ENCODE measurements around the gene TMEM138. TPM values are rescaled to one million over a fixed set of nuclear protein-coding genes. Genes with fewer than 3 reads are reported as not detected.

Gene TMEM138
- total RNA-seq, 1 donor = 41.3 TPM

DNA sequence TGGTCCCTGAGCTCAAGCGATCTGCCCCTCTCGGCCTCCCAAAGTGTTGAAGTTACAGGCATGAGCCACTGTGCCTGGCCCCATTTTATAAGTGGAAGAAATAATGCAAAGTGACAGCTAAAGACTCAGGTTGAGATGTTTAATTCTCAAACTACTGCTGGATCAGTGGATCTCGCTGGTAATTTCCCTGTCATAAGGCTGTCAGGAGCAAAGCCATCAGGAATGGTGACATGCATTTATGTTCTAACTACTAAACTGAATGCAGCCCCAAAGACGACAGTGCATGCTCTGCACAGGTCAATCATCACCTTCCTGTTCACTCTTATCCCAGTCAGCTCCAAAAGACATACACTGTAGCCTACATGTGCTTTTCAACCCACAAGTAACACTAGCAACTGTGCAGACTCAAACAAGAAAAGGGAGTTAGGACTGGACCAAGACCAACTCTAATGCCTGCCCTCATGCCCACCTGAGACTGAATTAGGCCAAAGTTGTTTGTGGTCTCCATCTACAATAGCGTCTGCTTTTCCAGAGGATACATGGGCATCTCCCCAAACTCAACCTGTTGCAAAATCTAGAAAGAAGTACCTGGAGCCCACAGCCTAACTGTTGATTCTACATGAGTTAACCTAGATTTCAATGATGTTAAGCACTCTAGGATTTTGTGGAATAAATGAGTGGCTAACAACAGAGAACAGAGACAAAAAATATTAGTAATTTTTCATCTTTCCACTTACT is 45.0 kb downstream of the TMEM138 start:
- H3K27ac ChIP-seq (ENCODE audit: low read depth, low read length) = no peak overlapping the region
- H3K36me3 ChIP-seq (ENCODE audit: insufficient read depth, low read length) = peaks cover 95% of the 10 kb centered on the region

DNA sequence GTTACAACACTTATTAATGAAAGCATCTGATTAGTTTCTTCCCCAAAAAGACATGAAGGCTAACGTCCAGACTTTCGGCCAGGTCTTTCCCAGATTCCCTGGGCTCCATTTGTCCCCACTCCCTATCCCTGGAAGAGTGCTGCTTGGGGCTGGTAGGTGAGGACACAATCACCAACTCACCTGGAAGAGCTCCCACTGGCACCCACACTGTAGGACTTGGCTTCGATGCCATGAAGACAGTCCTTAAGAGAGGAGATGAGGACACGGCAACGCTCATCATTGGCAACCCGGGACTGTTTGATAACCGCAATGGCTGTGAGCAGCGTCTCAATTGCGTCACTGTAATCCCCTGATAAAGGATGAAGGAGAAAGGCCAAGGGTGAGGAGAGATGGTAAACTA is 49.4 kb downstream of the TMEM138 start:
- H3K9me3 ChIP-seq (ENCODE audit: low read depth, low read length) = no peaks in the 10 kb centered on the region
- H3K27ac ChIP-seq (ENCODE audit: low read depth, low read length) = peak overlapping the region; percentile 7
- H3K4me3 ChIP-seq (ENCODE audit: insufficient read depth, low read length) = no peak overlapping the region
- no peak for DNase-seq (ENCODE audit: insufficient read length, low spot score, missing footprints)
- H3K27me3 ChIP-seq (ENCODE audit: insufficient read depth, low read length) = no peaks in the 10 kb centered on the region
- TF ChIP-seq, protein P1, sequence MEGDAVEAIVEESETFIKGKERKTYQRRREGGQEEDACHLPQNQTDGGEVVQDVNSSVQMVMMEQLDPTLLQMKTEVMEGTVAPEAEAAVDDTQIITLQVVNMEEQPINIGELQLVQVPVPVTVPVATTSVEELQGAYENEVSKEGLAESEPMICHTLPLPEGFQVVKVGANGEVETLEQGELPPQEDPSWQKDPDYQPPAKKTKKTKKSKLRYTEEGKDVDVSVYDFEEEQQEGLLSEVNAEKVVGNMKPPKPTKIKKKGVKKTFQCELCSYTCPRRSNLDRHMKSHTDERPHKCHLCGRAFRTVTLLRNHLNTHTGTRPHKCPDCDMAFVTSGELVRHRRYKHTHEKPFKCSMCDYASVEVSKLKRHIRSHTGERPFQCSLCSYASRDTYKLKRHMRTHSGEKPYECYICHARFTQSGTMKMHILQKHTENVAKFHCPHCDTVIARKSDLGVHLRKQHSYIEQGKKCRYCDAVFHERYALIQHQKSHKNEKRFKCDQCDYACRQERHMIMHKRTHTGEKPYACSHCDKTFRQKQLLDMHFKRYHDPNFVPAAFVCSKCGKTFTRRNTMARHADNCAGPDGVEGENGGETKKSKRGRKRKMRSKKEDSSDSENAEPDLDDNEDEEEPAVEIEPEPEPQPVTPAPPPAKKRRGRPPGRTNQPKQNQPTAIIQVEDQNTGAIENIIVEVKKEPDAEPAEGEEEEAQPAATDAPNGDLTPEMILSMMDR (IDR thresholded peaks at IDR 0.05; ENCODE audit: extremely low read depth, low read depth, low read length) = no peak
- H3K4me2 ChIP-seq (ENCODE audit: insufficient read depth, low read length) = no peak overlapping the region
- peaks cover 4% of the 10 kb centered on the region for H4K20me1 ChIP-seq (ENCODE audit: insufficient read depth, low read length)
- H2AFZ ChIP-seq (ENCODE audit: low read length) = no peak overlapping the region
- peaks cover 19% of the 10 kb centered on the region for H3K79me2 ChIP-seq (ENCODE audit: insufficient read depth, low read length)
- H3K36me3 ChIP-seq (ENCODE audit: insufficient read depth, low read length) = peaks cover 92% of the 10 kb centered on the region
- peaks cover 12% of the 10 kb centered on the region for H3K4me1 ChIP-seq (ENCODE audit: insufficient read depth, low read length)

More for the DNA sequence above, 45.0 kb downstream of the TMEM138 start:
- H3K4me3 ChIP-seq (ENCODE audit: insufficient read depth, low read length) = no peak overlapping the region
- H3K27me3 ChIP-seq (ENCODE audit: insufficient read depth, low read length) = no peaks in the 10 kb centered on the region
- H3K4me1 ChIP-seq (ENCODE audit: insufficient read depth, low read length) = peaks cover 3% of the 10 kb centered on the region
- H4K20me1 ChIP-seq (ENCODE audit: insufficient read depth, low read length) = peaks cover 8% of the 10 kb centered on the region
- H3K9me3 ChIP-seq (ENCODE audit: low read depth, low read length) = no peaks in the 10 kb centered on the region
- H2AFZ ChIP-seq (ENCODE audit: low read length) = no peak overlapping the region
- H3K79me2 ChIP-seq (ENCODE audit: insufficient read depth, low read length) = peaks cover 17% of the 10 kb centered on the region
- TF ChIP-seq, protein P1 (IDR thresholded peaks at IDR 0.05; ENCODE audit: extremely low read depth, low read depth, low read length) = no peak
- no peak for DNase-seq (ENCODE audit: insufficient read length, low spot score, missing footprints)
- no peak overlapping the region for H3K4me2 ChIP-seq (ENCODE audit: insufficient read depth, low read length)

DNA sequence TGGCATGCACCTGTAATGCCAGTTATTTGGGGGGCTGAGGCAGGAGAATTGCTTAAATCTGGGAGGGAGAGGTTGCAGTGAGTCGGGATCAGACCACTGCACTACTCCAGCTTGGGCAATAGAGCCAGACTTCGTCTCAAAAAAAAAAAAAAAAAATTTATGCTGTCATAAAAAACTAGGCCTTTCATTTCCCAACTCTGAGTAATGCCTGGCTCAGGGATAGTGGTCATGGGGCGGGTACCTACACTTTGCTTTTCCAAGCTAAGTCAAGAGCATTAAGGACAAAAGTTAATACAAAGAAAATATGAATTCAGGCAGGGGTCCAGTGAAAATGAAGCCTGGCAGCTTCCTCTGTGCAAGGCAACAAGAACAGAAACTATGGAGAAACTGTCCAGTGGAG is 51.3 kb downstream of the TMEM138 start:
- TF ChIP-seq, protein P1 (IDR thresholded peaks at IDR 0.05; ENCODE audit: extremely low read depth, low read depth, low read length) = no peak
- DNase-seq (ENCODE audit: insufficient read length, low spot score, missing footprints) = no peak
- Histone ChIP-seq H3K9me3 (ENCODE audit: low read depth, low read length) (no peaks in the 10 kb centered on the region), H3K27me3 (ENCODE audit: insufficient read depth, low read length) (no peaks in the 10 kb centered on the region), H3K4me3 (ENCODE audit: insufficient read depth, low read length) (no peak overlapping the region), H3K79me2 (ENCODE audit: insufficient read depth, low read length) (peaks cover 29% of the 10 kb centered on the region), H3K27ac (ENCODE audit: low read depth, low read length) (peak overlapping the region; percentile 54), H3K4me1 (ENCODE audit: insufficient read depth, low read length) (peaks cover 18% of the 10 kb centered on the region), H2AFZ (ENCODE audit: low read length) (no peak overlapping the region), H3K4me2 (ENCODE audit: insufficient read depth, low read length) (no peak overlapping the region), H3K36me3 (ENCODE audit: insufficient read depth, low read length) (peaks cover 93% of the 10 kb centered on the region), H4K20me1 (ENCODE audit: insufficient read depth, low read length) (peaks cover 22% of the 10 kb centered on the region)

DNA sequence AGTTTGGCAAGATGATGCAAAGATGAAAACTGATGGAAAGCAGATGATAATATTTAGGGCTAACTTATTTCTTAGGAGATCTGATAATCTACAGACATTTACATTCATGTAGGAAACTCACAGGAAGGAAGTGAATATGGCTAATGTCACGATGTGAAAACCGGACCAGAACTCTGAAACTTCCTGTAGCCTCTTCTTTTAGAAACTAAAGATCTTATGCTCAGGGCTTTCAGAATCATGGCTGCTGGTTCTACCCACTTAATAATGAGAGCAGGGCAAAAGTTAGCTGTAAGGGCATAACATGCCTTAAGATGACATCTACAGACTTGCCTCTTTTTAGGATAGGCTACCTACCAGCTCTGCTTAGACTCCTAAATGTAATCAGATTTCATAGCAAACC is 52.4 kb downstream of the TMEM138 start:
- H3K27ac ChIP-seq (ENCODE audit: low read depth, low read length) = peak overlapping the region; percentile 54

More for the DNA sequence above, 52.4 kb downstream of the TMEM138 start:
- Histone ChIP-seq H2AFZ (ENCODE audit: low read length) (no peak overlapping the region), H3K4me1 (ENCODE audit: insufficient read depth, low read length) (peaks cover 19% of the 10 kb centered on the region), H3K4me3 (ENCODE audit: insufficient read depth, low read length) (no peak overlapping the region), H4K20me1 (ENCODE audit: insufficient read depth, low read length) (peaks cover 24% of the 10 kb centered on the region), H3K9me3 (ENCODE audit: low read depth, low read length) (no peaks in the 10 kb centered on the region), H3K36me3 (ENCODE audit: insufficient read depth, low read length) (peaks cover 94% of the 10 kb centered on the region), H3K27me3 (ENCODE audit: insufficient read depth, low read length) (no peaks in the 10 kb centered on the region), H3K79me2 (ENCODE audit: insufficient read depth, low read length) (peaks cover 30% of the 10 kb centered on the region), H3K4me2 (ENCODE audit: insufficient read depth, low read length) (no peak overlapping the region)
- TF ChIP-seq, protein P1 (IDR thresholded peaks at IDR 0.05; ENCODE audit: extremely low read depth, low read depth, low read length) = no peak
- DNase-seq (ENCODE audit: insufficient read length, low spot score, missing footprints) = no peak
